GM03348 (cell line): ENCODE results near the gene SLC6A18.
"Not testable (repeated sequence)": the region's sequence is repeated elsewhere in the genome, so short reads cannot be mapped to it uniquely, and the experiment has no call there.

Experiments used
- DNase-seq: peaks from one replicate; pipeline ENCODE4 v3.0.0; 2012; ENCODE audit warnings: low spot score

The SLC6A18 gene

DNA sequence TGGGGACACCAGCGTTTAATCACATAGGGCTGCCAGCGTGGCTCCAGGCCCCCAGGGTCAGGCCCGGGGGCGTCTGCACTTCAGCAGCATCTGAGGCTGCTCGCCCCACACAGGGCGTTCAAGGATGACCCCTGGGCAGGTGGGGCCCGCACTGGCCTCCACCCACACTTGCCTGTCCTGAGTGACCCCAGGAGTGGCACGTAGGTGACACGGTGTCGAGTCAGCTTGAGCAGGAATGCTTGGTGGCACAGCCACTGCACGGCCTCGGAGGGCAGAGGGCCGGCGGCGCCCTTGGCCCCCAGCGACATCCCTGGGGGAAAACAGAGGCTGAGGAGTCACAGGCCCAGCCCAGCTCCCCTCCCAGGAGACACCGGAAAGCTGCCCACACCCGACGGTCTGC lies 29.0 kb downstream of the SLC6A18 start:
- DNase-seq, result no peak

DNA sequence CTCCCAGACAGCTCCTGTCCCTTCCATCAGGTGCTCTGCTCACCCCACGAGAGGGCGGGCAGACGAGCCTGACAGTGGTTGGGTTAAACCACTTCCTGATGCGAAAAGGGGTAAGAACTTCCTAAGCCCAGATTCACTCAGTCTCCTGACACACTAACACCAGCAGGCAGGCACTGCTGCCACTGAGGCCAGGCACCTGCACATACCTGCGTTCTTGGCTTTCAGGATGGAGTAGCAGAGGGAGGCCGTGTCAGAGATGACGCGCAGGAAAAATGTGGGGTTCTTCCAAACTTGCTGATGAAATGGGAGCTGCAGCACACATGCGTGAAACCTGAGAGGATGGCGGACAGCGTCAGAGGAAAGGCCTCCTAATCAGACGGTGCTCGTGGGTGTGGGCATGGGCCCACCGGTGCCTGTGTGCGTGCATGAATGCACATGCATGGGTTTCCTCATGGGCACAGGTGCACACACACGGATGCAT lies 29.9 kb downstream of the SLC6A18 start:
- DNase-seq, result no peak

DNA sequence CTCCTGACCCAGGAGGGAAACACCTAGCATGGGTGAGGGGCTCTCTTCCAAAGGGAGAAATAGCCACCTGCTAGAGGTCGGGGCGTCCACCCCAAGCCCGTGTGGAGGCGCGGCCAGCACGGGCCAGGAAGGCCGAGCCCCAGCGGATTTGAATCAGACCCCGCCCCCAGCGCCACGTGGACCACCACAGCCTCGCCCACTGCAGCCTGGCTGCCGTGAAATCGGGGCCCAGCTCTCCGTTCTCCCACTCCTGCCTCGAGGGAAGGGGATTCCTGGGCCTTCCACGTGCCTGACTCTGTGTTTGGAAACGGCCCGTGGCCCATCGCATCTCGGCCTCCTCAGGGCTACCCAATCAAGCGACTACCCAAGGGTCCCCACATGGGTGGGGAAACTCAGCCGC lies 31.6 kb downstream of the SLC6A18 start:
- DNase-seq, result no peak

DNA sequence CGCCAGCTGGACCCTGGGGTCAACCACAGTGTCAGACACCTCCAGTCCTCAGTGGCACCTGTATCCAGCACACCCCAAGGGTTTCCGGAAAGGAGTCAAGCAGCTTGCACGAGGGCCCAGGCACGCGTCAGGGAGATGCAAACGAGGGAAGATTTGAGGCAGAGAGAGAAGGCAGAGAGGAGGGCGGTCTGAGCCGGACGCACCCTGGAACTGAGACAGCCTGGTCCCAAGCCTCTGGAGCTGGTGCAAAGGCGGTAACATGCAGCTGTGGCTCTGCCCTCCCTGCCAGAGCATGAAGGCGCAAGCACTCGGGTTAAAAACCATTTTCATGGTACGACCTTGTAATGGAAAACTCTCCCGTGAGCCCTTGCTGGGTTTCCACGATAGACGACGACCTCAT lies 32.2 kb downstream of the SLC6A18 start:
- no peak for DNase-seq

DNA sequence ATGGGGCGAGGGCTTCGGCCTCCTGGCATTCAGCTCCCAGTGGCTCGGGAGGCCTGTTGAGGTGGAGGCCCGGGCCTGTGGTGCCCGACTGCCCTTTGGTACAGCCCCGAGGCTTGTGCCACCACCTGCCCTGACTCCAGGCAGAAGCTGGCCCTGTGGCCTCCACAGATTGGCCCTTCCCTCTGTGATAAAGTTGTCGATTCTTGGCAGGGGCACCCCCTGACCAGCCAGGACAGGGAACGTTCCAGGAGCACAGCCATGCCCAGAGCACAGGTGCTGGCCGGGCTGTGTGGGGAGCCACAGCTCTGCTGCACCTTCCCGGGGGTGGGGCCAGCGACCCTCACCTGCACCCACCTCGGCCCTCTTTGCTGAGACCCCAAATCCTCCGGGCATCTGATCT lies 32.7 kb downstream of the SLC6A18 start:
- no peak for DNase-seq

DNA sequence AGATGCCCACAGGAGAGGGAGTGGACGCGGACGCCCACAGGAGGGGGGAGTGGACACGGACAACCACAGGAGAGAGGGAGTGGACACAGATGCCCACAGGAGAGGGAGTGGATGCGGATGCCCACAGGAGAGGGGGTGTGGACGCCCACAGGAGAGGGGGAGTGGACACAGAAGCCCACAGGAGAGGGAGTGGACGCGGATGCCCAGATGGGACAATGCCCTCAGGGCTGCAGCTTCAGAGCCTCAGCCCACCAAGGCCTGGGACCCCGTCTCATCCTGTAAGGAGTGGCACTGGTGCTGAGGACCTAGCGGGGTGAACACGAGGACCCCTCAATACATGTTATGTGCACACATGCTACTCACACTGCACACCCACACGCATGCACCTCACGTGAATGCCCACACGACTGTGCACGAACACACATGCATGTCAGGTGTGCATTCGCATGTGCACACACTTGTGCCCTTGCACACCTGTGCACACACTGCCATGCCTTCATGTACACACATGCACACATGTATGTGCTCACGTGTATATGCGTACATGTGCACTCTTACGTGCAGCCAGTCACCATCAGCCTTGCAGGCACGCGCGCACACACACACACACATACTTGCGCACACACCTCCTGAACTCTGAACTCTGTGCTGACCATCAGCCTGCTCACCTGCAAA lies 34.8 kb downstream of the SLC6A18 start:
- DNase-seq, result no peak

DNA sequence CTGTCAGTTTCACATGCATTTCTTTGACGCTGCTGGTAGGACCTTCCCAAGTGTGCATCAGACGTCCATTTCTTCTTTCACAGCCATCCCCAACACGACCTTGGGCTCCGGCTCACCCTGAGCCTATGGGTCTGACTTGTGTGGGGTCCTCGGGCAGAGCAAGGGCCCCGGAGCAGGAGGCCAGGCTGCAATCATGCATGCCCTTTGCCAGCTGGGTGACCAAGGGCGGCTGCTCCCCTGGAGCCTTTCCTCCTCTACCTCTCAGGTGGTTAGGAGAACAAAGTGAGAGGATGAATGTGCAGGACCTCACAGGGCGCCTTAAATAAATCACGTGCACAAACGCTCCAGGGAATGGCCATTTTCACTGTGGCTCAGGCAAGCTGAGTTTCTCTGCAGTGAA lies 36.5 kb downstream of the SLC6A18 start:
- no peak for DNase-seq

DNA sequence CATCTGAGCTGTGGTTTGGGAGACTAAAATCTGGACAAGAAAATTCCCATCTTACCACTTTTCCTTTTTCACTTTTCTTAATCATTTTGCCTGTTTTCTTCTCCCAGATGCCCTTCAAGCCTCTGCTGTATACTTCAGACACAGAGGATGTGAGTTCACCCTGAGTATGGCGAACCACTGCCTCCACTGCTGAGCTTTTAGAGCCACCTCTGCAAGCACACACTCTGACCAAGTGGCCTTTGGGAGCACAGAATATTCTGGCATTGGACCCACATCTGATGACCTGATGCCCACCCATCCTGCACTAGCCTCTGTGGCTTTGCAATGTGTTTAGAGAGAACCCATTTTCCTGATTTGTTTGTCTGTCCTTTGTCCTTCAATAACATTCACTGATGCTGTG lies 37.2 kb downstream of the SLC6A18 start:
- no peak for DNase-seq

DNA sequence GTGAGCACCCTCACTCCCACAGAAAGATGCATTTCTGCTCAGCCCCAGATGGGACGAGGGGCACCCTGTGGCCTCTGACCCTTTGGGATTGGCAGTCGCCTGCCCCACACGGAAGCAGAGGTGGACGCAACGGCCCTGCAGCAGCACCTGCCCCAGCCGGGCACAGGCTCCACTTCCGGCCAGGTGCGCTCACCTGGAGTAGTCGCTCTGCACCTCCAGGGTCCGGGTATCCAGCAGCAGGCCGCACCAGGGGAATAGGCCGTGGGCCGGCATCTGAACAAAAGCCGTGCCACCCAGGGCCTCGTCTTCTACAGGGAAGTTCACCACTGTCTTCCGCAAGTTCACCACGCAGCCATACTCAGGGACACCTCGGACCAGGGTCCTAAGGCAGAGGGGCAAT lies 39.0 kb downstream of the SLC6A18 start:
- no peak for DNase-seq

DNA sequence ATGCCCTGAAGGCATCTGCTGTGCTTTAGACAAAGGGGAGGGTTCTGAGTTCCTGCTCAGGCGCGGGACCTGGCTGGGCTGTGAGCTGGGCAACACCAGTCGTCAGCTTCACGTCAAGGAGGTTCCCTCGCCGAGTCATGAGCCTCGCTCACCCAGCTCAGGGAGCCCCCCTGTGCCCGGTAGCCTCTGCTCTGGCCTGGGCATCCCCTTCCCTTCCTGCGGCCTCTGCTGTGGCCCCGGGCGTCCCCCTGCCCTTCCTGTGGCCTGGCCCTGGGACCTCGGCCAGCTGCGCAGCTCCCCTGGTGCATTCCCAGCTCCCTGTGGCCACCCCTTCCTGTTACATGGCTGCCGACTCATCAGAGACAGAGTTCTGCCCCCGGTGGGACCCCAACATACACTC lies 39.8 kb downstream of the SLC6A18 start:
- DNase-seq, result no peak

DNA sequence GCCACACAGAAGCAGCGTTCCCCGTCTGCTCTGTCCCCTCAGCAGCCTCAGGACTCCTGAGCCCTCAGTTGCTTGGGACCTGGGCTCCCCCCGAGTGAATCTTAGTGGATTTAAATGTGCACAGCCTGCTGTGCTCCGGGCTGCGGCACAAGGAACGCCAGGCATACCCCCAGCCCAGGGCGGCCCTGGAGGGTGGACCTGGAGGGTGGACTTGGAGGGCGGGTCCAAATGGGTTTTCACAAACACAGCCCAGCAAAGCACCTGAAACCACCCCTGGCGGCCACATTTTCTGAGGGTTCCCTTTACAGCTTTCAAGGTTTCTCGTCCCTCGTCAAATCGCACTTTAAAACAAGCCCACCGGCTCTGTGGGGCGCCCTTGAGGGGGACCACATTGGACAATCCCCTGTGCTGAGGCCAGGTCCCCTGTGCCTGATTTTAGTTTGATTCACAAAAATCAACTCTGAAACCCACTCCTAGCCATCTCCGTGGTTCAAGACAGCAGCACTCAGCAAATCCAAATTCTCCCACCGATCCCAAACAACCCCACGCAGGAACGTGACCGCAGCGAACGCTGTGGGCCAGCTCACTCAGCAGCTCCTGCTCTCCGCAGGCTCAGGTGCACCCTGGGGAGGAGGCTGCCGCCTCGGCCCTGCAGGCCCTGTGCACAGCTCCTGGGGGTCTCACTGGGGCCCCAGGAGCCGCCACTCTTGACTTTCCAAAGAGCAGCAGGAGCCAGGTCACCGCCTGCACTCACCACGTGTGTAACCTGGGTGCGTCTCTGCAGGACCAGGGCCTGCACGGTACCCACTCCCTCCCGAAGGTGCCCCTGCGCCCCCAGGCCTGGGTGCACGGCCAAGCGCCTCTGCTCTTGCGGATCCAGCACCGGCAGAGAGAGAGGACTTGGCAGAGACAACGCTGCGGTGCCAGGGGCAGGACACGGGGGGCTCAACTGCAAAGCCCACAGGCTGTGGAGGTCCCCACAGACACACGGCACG lies 40.6 kb downstream of the SLC6A18 start:
- DNase-seq, result no peak

DNA sequence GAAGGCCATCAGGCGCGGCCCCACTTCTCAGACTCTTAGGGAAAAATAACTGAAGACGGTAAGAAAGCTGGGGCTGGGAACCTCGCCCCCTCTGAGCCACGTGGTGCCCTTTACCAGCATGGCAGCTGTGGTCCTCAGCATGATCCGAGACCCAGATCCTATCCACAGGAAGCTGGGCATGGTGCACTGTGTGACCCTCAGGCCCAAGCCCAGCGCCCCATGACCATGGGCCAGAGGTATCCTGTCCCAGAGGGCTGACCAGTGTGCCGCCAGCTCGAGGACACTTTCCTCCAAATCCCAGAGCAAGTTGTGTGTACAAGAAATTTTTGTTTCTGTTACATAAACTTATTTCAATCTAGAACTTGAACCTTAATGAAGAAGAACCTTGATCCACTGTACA lies 41.6 kb downstream of the SLC6A18 start:
- no peak for DNase-seq

DNA sequence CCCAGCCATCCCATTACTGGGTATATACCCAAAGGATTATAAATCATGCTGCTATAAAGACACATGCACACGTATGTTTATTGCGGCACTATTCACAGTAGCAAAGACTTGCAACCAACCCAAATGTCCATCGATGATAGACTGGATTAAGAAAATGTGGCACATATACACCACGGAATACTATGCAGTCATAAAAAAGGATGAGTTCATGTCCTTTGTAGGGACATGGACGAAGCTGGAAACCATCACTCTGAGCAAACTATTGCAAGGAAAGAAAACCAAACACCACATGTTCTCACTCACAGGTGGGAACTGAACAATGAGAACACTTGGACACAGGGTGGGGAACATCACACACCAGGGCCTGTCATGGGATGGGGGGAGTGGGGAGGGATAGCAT lies 42.3 kb downstream of the SLC6A18 start:
- not testable (repeated sequence) for DNase-seq

DNA sequence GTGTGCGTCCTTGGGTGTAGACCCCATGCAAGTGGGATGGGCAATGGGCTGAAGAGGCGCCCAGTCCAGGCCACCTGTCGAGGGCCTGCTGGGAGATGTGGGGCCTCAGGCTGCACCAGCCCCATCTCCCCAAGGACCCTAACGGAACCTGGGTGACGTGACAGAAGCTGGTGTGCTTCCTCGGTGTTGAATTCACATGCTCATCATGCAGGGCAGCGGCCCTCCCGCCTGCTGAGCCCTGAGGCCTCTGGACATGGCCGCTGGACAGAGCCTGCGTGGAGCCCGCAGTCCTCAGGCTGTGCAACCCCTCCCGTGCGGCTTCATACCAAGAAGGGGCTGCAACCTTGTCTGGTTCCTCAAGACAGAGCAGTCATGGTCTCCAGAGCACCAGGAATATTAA lies 42.9 kb downstream of the SLC6A18 start:
- no peak for DNase-seq

DNA sequence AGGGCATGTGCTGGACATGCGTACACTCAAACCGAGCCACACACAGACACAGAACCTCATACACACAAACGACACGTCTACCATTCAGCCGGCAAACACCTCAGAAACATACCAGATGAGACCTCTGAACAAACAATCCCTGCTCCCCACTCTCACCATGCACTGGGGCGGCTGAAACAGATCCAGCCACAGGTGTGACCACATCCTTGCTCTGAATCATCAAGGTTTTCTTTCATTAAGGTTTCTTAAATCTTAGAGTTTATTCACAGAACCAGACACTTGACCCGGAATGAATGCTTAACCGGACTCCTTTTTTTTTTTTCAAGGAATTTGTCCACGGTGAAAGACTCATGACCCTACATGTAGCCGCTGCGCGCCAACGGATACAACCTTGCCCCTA lies 43.5 kb downstream of the SLC6A18 start:
- no peak for DNase-seq

DNA sequence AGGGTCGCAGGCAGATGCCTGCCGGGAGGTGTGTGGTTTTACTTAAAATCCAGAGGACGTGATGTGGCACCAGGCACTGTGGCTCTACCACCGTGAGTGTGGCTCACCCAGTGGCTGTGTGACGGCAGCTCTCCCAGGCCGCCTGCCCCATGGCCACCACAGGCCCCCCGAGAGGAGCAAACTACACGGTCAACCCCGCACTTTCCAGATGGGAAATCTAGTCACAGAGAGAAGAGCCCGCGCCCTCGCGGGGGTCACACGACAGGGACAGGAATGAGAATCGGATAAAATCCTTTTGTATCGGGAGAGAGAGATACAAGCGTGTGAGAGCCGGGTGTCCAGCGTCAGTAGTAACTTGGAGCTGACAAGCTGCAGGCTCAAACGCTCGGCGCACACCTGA lies 45.2 kb downstream of the SLC6A18 start:
- DNase-seq, result no peak

DNA sequence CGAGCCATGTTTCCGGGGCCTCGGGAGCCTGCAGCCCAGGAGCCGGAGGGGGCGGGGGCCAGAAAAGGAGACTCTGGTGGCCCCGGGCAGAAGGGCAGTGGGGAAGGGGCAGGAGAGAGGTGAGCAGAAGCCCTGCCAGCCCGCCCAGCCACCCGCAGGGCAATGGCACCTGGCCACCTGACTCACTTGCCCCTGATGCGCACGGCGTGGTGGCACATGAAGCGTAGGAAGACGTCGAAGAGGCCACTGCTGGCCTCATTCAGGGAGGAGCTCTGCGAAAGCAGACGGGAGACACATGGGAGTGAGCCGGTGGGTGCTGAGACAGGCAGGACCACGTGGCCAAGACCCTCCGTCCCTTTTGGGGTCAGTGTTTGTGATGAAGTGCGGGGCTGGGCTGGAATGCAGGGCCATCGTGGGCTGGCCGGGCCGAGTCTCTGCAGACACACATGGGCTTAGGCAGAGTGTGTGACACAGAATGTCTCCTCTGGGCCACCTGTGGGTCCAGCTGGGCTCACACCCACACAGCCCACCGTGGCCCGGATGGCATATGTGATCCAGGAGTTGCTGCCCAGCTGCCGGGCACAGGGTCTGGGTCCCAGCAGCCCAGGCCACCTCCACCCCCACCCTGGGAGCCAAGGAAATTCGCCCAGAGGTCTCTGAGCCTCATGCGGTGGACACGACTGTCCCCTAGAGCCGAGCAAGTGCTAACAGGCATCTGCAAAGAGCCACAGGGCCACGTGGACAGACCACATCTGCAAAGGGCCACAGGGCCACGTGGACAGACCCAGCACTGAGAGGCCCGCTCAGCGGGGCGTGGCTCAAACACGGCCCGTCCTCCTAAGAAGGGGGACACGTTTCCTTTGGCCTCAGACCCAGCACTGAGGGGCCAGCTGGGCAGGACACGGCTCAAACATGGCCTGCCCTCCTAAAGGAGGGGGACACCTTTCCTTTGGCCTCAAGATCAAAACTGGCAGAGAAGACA lies 46.0 kb downstream of the SLC6A18 start:
- no peak for DNase-seq

DNA sequence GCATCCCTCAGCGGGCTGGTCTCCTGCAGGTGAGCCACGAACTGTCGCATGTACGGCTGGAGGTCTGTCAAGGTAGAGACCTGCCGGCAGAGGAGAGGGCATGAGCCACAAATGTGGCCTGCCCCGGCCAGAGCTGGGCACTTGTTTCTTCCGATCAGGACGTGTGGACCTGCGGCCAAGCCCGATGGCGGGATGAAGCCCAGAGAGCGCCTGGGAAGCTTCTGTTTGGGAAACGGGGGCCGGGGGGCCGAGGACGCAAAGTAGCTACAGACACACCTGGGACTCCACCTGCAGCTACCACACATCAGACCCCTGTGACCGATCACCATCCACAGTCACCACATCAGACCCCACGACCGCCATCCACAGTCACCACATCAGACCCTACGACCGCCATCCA lies 47.0 kb downstream of the SLC6A18 start:
- DNase-seq, result no peak

DNA sequence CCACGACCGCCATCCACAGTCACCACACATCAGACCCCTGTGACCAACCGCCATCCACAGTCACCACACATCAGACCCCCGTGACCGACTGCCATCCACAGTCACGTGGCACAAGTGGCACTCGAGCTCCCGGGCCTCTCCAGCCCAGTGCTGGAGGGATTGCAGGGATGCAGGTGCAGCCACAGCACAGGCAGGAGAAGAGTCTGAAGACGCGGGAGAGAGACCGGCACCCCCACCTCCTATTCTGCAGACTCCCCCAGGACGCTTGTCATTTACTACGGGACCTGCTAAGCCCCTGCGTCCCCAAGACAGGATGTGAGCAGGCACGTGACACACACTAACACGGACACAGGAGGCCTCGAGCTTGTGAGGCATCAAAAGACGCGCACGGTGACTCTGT lies 48.6 kb downstream of the SLC6A18 start:
- DNase-seq, result no peak

DNA sequence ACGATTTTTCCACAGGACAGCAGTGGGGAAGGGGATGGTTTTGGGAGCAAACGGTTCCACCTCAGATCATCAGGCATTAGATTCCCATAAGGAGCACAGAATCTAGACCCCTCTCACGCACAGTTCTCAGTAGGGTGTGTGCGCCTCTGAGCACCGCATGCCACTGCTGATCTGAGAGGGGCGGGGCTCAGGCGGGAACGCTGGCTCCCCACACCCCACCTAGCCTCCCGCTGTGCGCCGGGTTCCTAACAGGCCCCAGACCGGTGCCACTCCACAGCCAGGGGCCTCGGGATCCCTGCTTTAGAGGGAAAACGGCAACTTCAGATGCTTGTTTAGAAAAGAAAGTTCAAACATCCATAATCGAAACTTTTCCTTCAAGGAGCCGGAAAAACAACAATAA lies 49.3 kb downstream of the SLC6A18 start:
- DNase-seq, result no peak

DNA sequence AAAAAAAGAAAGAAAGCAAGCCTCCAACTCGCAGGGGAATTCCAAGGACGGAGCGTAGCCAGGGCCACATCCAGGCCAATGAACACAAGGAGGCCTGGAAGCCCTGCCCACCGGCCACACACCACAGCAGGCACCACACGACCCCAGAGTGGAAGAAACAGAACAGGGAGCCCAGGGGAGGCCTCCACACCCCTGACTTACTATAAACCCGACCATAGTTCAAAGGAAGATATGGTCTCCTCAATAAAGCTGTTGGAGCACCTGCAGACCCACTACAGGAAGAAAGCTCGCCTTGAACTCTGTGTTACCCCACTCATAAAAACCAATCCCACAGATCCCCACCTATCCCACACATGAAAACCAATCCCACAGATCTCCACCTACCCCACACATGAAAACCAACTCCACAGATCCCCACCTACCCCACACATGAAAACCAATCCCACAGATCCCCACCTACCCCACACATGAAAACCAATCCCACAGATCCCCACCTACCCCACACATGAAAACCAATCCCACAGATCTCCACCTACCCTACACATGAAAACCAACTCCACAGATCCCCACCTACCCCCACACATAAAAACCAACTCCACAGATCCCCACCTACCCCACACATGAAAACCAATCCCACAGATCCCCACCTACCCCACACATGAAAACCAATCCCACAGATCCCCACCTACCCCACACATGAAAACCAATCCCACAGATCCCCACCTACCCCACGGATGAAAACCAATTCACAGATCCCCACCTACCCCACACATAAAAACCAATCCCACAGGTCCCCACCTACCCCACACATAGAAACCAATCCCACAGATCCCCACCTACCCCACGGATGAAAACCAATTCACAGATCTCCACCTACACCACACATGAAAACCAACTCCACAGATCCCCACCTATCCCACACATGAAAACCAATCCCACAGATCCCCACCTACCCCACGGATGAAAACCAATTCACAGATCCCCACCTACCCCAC lies 50.5 kb downstream of the SLC6A18 start:
- not testable (repeated sequence) for DNase-seq
